ENCODE data around the gene SLC33A1. TPM values are rescaled to one million over a fixed set of nuclear protein-coding genes. Genes with fewer than 3 reads are reported as not detected.

The SLC33A1 gene
- total RNA-seq, 3 donors from 2014 or later = 23.0 to 37.3 (median 33.8) TPM

GRCh38 chr3:155871746-155872158, 17.5 kb upstream of the SLC33A1 start:
- H3K9me3 ChIP-seq = no peaks in the 10 kb centered on the region
- H3K4me1 ChIP-seq = peaks cover 0 to 5% of the 10 kb centered on the region in 2 donors

GRCh38 chr3:155870945-155871745, 16.9 kb upstream of the SLC33A1 start:
- intact Hi-C loops (cut with DNase I; ENCODE audit: low total_unique reads) = no loop called here
- no peaks in the 10 kb centered on the region for H3K9me3 ChIP-seq
- H3K36me3 ChIP-seq = no peaks in the 10 kb centered on the region
- DNase-seq (ENCODE audit: low spot score in 2 of 2) = peak; percentile 34 to 61
- peaks cover 0 to 5% of the 10 kb centered on the region in 2 donors for H3K4me1 ChIP-seq
- H3K27ac ChIP-seq = peak overlapping the region; percentile 93 to 97
- no peaks in the 10 kb centered on the region for H3K27me3 ChIP-seq
- peak overlapping the region; percentile 86 to 88 (median 87) for H3K4me3 ChIP-seq
- no peak for TF ChIP-seq POLR2AphosphoS5 (IDR thresholded peaks at IDR 0.05)
- TF ChIP-seq CTCF (IDR thresholded peaks at IDR 0.05) = no peak
- no peak for TF ChIP-seq POLR2A (IDR thresholded peaks at IDR 0.05)

More at GRCh38 chr3:155871746-155872158, 17.5 kb upstream of the SLC33A1 start:
- no peaks in the 10 kb centered on the region for H3K36me3 ChIP-seq
- no peaks in the 10 kb centered on the region for H3K27me3 ChIP-seq
- TF ChIP-seq CTCF (IDR thresholded peaks at IDR 0.05) = no peak
- no peak for TF ChIP-seq POLR2A (IDR thresholded peaks at IDR 0.05)
- TF ChIP-seq POLR2AphosphoS5 (IDR thresholded peaks at IDR 0.05) = no peak
- no peak for DNase-seq (ENCODE audit: low spot score in 2 of 2)
- H3K27ac ChIP-seq = peak overlapping the region; percentile 93 to 97
- intact Hi-C loops (cut with DNase I; ENCODE audit: low total_unique reads) = no loop called here
- H3K4me3 ChIP-seq = peak overlapping the region; percentile 86 to 88 (median 87)

- Histone ChIP-seq H3K9me3 (no peaks in the 10 kb centered on the region), H3K4me1 (peaks cover 0 to 5% of the 10 kb centered on the region in 2 donors), H3K27me3 (no peaks in the 10 kb centered on the region), H3K27ac (peak within 1 kb of the TSS; percentile 93 to 97), H3K36me3 (no peaks in the 10 kb centered on the region), H3K4me3 (peak within 1 kb of the TSS; percentile 86 to 88 (median 87))
- intact Hi-C loops (cut with DNase I; ENCODE audit: low total_unique reads) = no loop called here
- peak; percentile 90 to 92 for DNase-seq (ENCODE audit: low spot score in 2 of 2)
- TF ChIP-seq POLR2AphosphoS5 (IDR thresholded peaks at IDR 0.05) (peak in 2 of 3 donors; percentile 49), CTCF (IDR thresholded peaks at IDR 0.05) (peak in 1 of 3 donors; percentile 24), POLR2A (IDR thresholded peaks at IDR 0.05) (no peak)
Measured at GRCh38 chr3:155870133-155870944, 16.1 kb upstream of the SLC33A1 start, which contains the start of gene GMPS. GMPS (plus strand) TSS chr3:155870650; CDS start chr3:155870871, 221 bp downstream.

- DNase-seq (ENCODE audit: low spot score in 2 of 2) = no peak
- Histone ChIP-seq H3K27ac (peak overlapping the region; percentile 93 to 97), H3K4me1 (peaks cover 0 to 5% of the 10 kb centered on the region in 2 donors), H3K27me3 (no peaks in the 10 kb centered on the region), H3K4me3 (peak overlapping the region; percentile 86 to 88 (median 87)), H3K9me3 (no peaks in the 10 kb centered on the region), H3K36me3 (no peaks in the 10 kb centered on the region)
- intact Hi-C loops (cut with DNase I; ENCODE audit: low total_unique reads) = no loop called here
- TF ChIP-seq POLR2AphosphoS5 (IDR thresholded peaks at IDR 0.05) = no peak
- no peak for TF ChIP-seq POLR2A (IDR thresholded peaks at IDR 0.05)
- no peak for TF ChIP-seq CTCF (IDR thresholded peaks at IDR 0.05)
Measured at GRCh38 chr3:155869691-155870090, 15.5 kb upstream of the SLC33A1 start.
